A673 (cell line): ENCODE data around the gene IQCC. TPM values are rescaled to one million over a fixed set of nuclear protein-coding genes. Genes with fewer than 3 reads are reported as not detected.

Experiments used
- BruUV-seq: library from RNA; stranded (reverse); fragments of 400-500 nt; replicated peaks from 2 replicates; lab custom pipeline; 2021; lab: Mats Ljungman, UMichigan
- CTCF ChIA-PET: fragments of 300-600 bp; sonication (Branson Sonifier 250); formaldehyde crosslinking; loops from one replicate; lab custom pipeline; 2022; ENCODE audit warnings: antibody characterized with exemption; lab: Charles Lee
- POLR2A ChIA-PET: fragments of 300-600 bp; sonication (Branson Sonifier 250); formaldehyde crosslinking; loops from one replicate; lab custom pipeline; 2022; ENCODE audit warnings: antibody characterized with exemption; ENCODE audit not compliant: low non-redundant PET; lab: Charles Lee
- DNase-seq: peaks from one replicate; pipeline ENCODE4 v3.0.0-alpha.2; 2015; ENCODE audit warnings: low spot score
- H3K27ac ChIP-seq: fragments of 200-600 bp; sonication (generic); 2 replicates; pipeline ENCODE4 v1.5.1; 2016; ENCODE audit warnings: mixed run types, low read depth, mild to moderate bottlenecking, mixed read lengths, antibody characterized with exemption, low read length; ENCODE audit not compliant: poor library complexity, severe bottlenecking
- H3K27me3 ChIP-seq: fragments of 200-600 bp; sonication (generic); replicated peaks from 2 replicates; pipeline ENCODE4 v1.6.1; 2017; ENCODE audit warnings: mixed run types, low read depth, mild to moderate bottlenecking, mixed read lengths, antibody characterized with exemption, low read length; ENCODE audit not compliant: insufficient read depth, poor library complexity
- H3K36me3 ChIP-seq: fragments of 200-600 bp; sonication (generic); 2 replicates; pipeline ENCODE4 v1.6.1; 2016; ENCODE audit warnings: mixed run types, mild to moderate bottlenecking, mixed read lengths, antibody characterized with exemption, low read length; ENCODE audit not compliant: insufficient read depth, poor library complexity, severe bottlenecking
- H3K4me1 ChIP-seq: fragments of 200-600 bp; sonication (generic); 2 replicates; pipeline ENCODE4 v1.6.1; 2017; ENCODE audit warnings: mixed run types, mild to moderate bottlenecking, mixed read lengths, antibody characterized with exemption, low read length; ENCODE audit not compliant: insufficient read depth, poor library complexity, severe bottlenecking
- H3K4me3 ChIP-seq: fragments of 200-600 bp; sonication (generic); 2 replicates; pipeline ENCODE4 v1.5.1; 2016; ENCODE audit warnings: low read depth, mixed run types, mild to moderate bottlenecking, mixed read lengths, low read length; ENCODE audit not compliant: poor library complexity, severe bottlenecking
- H3K9me3 ChIP-seq: fragments of 200-600 bp; sonication (generic); 2 replicates; pipeline ENCODE4 v1.6.1; 2016; ENCODE audit warnings: mixed run types, low read depth, mild to moderate bottlenecking, mixed read lengths, antibody characterized with exemption, low read length; ENCODE audit not compliant: poor library complexity, severe bottlenecking
- EZH2 ChIP-seq: fragments of 200-600 bp; sonication (generic); IDR thresholded peaks from 2 replicates; pipeline ENCODE4 v1.6.1; 2017; ENCODE audit warnings: borderline replicate concordance, low read depth, mild to moderate bottlenecking, mixed read lengths, antibody characterized with exemption, low read length; ENCODE audit not compliant: poor library complexity, severe bottlenecking
- intact Hi-C: fragments of 100-400 bp; cut with micrococcal nuclease; formaldehyde crosslinking; loops from one replicate; pipeline ENCODE4 v1.10.0; 2022; ENCODE audit not compliant: unreplicated experiment
- total RNA-seq: library from RNA; stranded (reverse); gene quantifications from 2 replicates; pipeline ENCODE4 v1.2.3, GENCODE V29; 2021
- TF ChIP-seq, protein P1 (sequence below): fragments of 300-800, 200-600 bp; sonication (generic); conservative IDR thresholded peaks from 2 replicates; pipeline ENCODE4 v1.5.1; 2017; ENCODE audit warnings: low read depth, mild to moderate bottlenecking, antibody characterized with exemption, low read length, moderate library complexity, mixed read lengths

IQCC gene
- total RNA-seq, 1 experiment from 2014 or later, result 7.2 TPM

DNA sequence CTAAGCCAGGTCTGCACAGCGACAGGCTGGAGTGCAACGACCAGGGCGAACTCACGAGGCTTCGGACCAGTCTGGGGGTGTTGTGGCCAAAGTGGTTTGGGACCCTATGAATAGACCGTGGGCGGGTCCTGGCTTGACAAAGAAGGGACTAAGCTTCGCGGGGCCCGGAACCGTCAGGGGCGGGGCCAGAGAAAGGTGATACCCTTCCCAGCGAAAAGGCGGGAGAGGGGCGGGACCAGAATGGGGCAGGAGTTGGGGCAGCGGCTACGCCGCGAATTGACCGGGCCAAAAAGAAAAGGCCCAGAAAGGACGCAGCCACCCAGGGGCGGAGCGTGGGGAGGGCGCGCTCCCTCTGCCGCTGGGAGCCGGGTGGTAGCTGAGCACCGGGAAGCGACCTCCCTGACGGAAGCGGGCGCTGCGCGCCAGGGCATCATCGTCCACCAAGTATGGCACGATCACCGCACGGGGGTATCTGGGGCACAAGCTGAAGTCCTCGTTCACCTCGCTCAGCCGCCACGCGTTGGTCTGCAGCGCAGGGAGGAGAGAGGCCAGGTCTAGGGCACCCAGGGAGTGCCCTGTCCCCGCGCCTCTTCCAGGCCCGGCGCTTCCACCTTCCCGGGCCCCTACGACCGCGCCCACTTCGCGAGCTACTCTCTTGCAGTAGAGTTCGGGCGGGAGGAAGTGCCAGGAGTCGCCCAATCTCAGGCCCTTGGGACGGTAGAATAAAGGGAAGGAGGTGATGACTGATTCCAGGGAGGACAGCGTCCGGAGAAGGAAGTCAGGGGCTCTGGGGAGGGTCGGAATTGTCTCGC is 34.9 kb downstream of the IQCC start:
- Histone ChIP-seq H3K4me3 (peak overlapping the region; percentile 64), H3K4me1 (no peaks in the 10 kb centered on the region), H3K27ac (peak overlapping the region; percentile 0), H3K9me3 (no peaks in the 10 kb centered on the region), H3K36me3 (no peaks in the 10 kb centered on the region), H3K27me3 (no peaks in the 10 kb centered on the region)
- ChIA-PET POLR2A (no interaction called here), CTCF (interaction anchor here (0.6 to 0.9 kb wide), 2 partner anchors 74 to 149 kb away, joined by 4 to 10 read pairs; no protein-coding TSS in a partner anchor)
- TF ChIP-seq, protein P1, sequence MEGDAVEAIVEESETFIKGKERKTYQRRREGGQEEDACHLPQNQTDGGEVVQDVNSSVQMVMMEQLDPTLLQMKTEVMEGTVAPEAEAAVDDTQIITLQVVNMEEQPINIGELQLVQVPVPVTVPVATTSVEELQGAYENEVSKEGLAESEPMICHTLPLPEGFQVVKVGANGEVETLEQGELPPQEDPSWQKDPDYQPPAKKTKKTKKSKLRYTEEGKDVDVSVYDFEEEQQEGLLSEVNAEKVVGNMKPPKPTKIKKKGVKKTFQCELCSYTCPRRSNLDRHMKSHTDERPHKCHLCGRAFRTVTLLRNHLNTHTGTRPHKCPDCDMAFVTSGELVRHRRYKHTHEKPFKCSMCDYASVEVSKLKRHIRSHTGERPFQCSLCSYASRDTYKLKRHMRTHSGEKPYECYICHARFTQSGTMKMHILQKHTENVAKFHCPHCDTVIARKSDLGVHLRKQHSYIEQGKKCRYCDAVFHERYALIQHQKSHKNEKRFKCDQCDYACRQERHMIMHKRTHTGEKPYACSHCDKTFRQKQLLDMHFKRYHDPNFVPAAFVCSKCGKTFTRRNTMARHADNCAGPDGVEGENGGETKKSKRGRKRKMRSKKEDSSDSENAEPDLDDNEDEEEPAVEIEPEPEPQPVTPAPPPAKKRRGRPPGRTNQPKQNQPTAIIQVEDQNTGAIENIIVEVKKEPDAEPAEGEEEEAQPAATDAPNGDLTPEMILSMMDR, result peak; percentile 46
- TF ChIP-seq EZH2, result no peak
- intact Hi-C loops, result no loop called here
- BruUV-seq, result no TSS peak
- DNase-seq, result peak; percentile 63

DNA sequence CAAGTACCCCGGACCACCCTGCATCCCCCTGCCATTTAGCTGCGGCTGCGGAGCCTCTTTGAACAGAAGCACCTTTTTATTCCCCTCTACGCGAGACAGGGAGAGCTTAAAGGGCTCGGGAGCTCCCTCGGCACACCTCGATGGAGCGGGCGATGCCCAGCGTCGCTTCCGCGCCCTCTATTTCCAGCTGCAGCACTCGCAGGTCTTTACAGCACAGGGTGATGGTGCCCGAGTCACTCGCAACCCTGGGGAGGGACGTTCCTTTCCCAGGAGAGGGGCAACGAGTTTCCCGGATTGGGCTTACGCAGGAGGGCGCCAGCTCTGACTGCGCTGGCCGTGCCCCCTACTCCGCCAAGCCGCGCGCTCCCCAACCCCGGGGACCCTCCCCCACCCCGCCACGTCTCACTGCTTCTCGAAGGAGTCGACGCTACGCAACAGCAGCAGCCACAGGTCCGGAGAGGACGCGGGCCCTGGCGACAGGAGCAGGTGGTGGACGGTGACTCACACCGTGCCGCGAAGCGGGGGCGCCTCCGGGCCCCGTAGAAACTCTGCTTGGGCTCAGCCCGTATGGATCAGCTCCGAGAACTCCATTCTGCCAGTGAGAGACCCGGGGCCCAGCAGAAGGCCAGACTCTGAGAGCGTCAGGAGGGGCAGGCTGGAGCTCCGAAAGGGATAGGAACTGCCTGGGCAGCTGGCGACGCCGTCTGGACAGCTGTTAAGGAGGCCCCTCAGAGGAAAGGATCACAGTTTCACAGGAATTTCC is 35.7 kb downstream of the IQCC start:
- Histone ChIP-seq H3K4me3 (peak overlapping the region; percentile 64), H3K36me3 (no peaks in the 10 kb centered on the region), H3K27me3 (no peaks in the 10 kb centered on the region), H3K4me1 (no peaks in the 10 kb centered on the region), H3K9me3 (no peaks in the 10 kb centered on the region), H3K27ac (peak overlapping the region; percentile 0)
- intact Hi-C loops, result no loop called here
- peak; percentile 43 for DNase-seq
- ChIA-PET CTCF (interaction anchor here (0.6 to 0.9 kb wide), 2 partner anchors 74 to 148 kb away, joined by 4 to 10 read pairs; no protein-coding TSS in a partner anchor), POLR2A (no interaction called here)
- TF ChIP-seq, protein P1, result no peak
- no TSS peak for BruUV-seq

DNA sequence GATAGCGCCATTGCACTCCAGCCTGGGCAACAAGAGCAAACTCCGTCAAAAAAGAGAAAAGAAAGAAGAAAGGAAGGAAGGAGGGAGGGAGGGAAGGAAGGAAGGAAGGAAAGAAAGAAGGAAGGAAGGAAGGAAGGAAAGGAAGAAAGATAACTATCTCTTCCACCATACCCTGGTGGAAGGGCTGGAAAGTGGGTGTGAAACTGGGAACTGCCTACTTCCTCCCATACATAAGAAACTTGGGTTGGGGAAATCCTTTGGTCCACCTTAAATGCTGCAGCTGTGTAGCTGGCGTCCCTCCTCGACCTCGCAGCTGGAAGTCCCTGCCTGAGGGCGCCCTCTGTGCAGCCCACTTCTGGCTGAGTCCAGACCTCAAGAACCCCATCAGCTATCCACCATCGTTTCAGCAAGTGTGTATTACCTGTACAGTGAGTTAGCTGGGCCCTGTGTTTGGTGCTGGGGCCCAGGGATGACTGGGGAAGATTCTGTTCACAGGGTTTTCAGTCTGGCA is 36.9 kb downstream of the IQCC start:
- no peaks in the 10 kb centered on the region for H3K9me3 ChIP-seq
- H3K36me3 ChIP-seq, result no peaks in the 10 kb centered on the region
- H3K4me1 ChIP-seq, result no peaks in the 10 kb centered on the region
- TF ChIP-seq EZH2, result no peak
- TF ChIP-seq, protein P1, result no peak
- H3K27me3 ChIP-seq, result no peaks in the 10 kb centered on the region
- DNase-seq, result no peak
- H3K27ac ChIP-seq, result no peak overlapping the region
- ChIA-PET CTCF (no interaction called here), POLR2A (no interaction called here)
- H3K4me3 ChIP-seq, result no peak overlapping the region
- intact Hi-C loops, result no loop called here
- BruUV-seq, result no TSS peak
